Measurements from ENCODE around the gene IRX4.

DNA sequence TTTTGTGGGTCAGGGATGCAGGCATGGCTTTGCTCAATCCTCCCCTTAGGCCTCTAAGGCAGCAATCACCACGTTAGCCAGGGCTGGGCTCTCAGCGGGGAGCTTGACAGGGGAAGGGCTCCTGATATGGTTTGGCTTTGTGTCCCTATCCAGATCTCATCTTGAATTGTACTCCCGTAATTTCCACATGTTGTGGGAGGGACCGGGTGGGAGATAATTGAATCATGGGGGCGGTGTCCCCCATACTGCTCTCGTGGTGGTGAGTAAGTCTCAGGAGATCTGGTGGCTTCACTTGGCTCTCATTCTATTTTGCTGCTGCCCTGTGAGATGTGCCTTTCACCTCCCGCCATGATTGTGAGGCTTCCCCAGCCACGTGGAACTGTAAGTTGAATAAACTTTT is 11.5 kb upstream of the IRX4 start:
- TF ChIP-seq CTCF (conservative IDR thresholded peaks at IDR 0.05; ENCODE audit: low read depth, low read length) (no peak), MAZ (IDR thresholded peaks at IDR 0.05; ENCODE audit: borderline replicate concordance, low read depth, low read length) (no peak), POLR2A (IDR thresholded peaks at IDR 0.05; ENCODE audit: low read depth, low read length) (no peak), RAD21 (IDR thresholded peaks at IDR 0.05; ENCODE audit: low read length) (no peak), RFX5 (IDR thresholded peaks at IDR 0.05; ENCODE audit: low read depth, low read length) (no peak), CHD1 (IDR thresholded peaks at IDR 0.05; ENCODE audit: low read depth, low read length) (no peak), NFE2L2 (IDR thresholded peaks at IDR 0.05; ENCODE audit: low read depth, low read length) (no peak), MXI1 (IDR thresholded peaks at IDR 0.05; ENCODE audit: borderline replicate concordance, low read depth, low read length) (no peak)
